CD4-positive, alpha-beta T cell treated with Interleukin-12 subunit alpha and Interleukin-12 subunit beta, for 1 hour (primary cell): ENCODE data around the gene CHCHD5.

Source experiments
- DNase-seq: peaks from one replicate; pipeline ENCODE4 v3.0.0-alpha.2; 2020

CHCHD5 gene

GRCh38 chr2:112626604-112627059, 42.2 kb downstream of the CHCHD5 start:
- peak; percentile 71 for DNase-seq

GRCh38 chr2:112627060-112628040, 42.9 kb downstream of the CHCHD5 start:
- peak; percentile 41 for DNase-seq

GRCh38 chr2:112629224-112629623, 44.8 kb downstream of the CHCHD5 start:
- no peak for DNase-seq

GRCh38 chr2:112629823-112630222, 45.4 kb downstream of the CHCHD5 start:
- no peak for DNase-seq

GRCh38 chr2:112630268-112630667, 45.9 kb downstream of the CHCHD5 start:
- no peak for DNase-seq

- no peak for DNase-seq
Observed at GRCh38 chr2:112633708-112634107, 49.3 kb downstream of the CHCHD5 start.

- DNase-seq, result peak; percentile 42
Observed at GRCh38 chr2:112634153-112634873, 49.9 kb downstream of the CHCHD5 start.

- DNase-seq, result no peak
Observed at GRCh38 chr2:112634874-112635157, 50.4 kb downstream of the CHCHD5 start.

- DNase-seq, result no peak
Observed at GRCh38 chr2:112636605-112637288, 52.3 kb downstream of the CHCHD5 start.

- no peak for DNase-seq
Observed at GRCh38 chr2:112637289-112637660, 52.9 kb downstream of the CHCHD5 start.
